ENCODE results near the gene CD1B. TPM values are rescaled to one million over a fixed set of nuclear protein-coding genes. Genes with fewer than 3 reads are reported as not detected.

The CD1B gene
- total RNA-seq, 2 donors from 2014 or later, result not detected

- Mint-ChIP-seq H3K4me1 (no peaks in the 10 kb centered on the region), H3K36me3 (ENCODE audit: low read depth) (no peaks in the 10 kb centered on the region), H3K9me3 (no peaks in the 10 kb centered on the region), H3K27me3 (ENCODE audit: insufficient read depth) (no peaks in the 10 kb centered on the region), H3K4me3 (no peak overlapping the region), H3K27ac (no peak overlapping the region)
- WGBS, 2 experiments (ENCODE audit: insufficient coverage in 1 of 2, insufficient read length in 1 of 2), result 80 to 100% methylated on average over 1 of the region's 1 CpG
- DNase-seq, result no peak
- no peaks in the 10 kb centered on the region for H3K9me3 ChIP-seq (ENCODE audit: control insufficient read depth, low read length)
- no peaks in the 10 kb centered on the region for H3K36me3 ChIP-seq (ENCODE audit: control insufficient read depth, insufficient read depth, low read length)
- H3K4me3 ChIP-seq (ENCODE audit: low read length), result no peak overlapping the region
- TF ChIP-seq CTCF (conservative IDR thresholded peaks at IDR 0.05), result no peak
- H3K27me3 ChIP-seq (ENCODE audit: control insufficient read depth, insufficient read depth, low read length, poor library complexity, severe bottlenecking), result no peaks in the 10 kb centered on the region
- H3K4me1 ChIP-seq (ENCODE audit: control insufficient read depth, insufficient read depth, low read length), result no peaks in the 10 kb centered on the region
- no peak overlapping the region for H3K27ac ChIP-seq (ENCODE audit: low read depth, low read length)
- no peak overlapping the region for H3K9ac ChIP-seq (ENCODE audit: extremely low read depth, low read length, poor library complexity, severe bottlenecking)
These were observed 31.2 kb upstream of the CD1B start for GRCh38 chr1:158362482-158362881.

GRCh38 chr1:158357441-158357840 lies 26.1 kb upstream of the CD1B start:
- Mint-ChIP-seq H3K27me3 (ENCODE audit: insufficient read depth) (no peaks in the 10 kb centered on the region), H3K9me3 (no peaks in the 10 kb centered on the region), H3K27ac (no peak overlapping the region), H3K4me1 (no peaks in the 10 kb centered on the region), H3K4me3 (no peak overlapping the region), H3K36me3 (ENCODE audit: low read depth) (no peaks in the 10 kb centered on the region)
- no peaks in the 10 kb centered on the region for H3K4me1 ChIP-seq (ENCODE audit: control insufficient read depth, insufficient read depth, low read length)
- 100% methylated on average over 1 of the region's 1 CpG; no CpG with 5 or more reads in 1 of the 2 experiments for WGBS, 2 experiments (ENCODE audit: insufficient coverage in 1 of 2, insufficient read length in 1 of 2)
- TF ChIP-seq CTCF (conservative IDR thresholded peaks at IDR 0.05), result no peak
- H3K4me3 ChIP-seq (ENCODE audit: low read length), result no peak overlapping the region
- no peak overlapping the region for H3K9ac ChIP-seq (ENCODE audit: extremely low read depth, low read length, poor library complexity, severe bottlenecking)
- no peaks in the 10 kb centered on the region for H3K9me3 ChIP-seq (ENCODE audit: control insufficient read depth, low read length)
- no peak overlapping the region for H3K27ac ChIP-seq (ENCODE audit: low read depth, low read length)
- H3K27me3 ChIP-seq (ENCODE audit: control insufficient read depth, insufficient read depth, low read length, poor library complexity, severe bottlenecking), result no peaks in the 10 kb centered on the region
- DNase-seq, result no peak
- no peaks in the 10 kb centered on the region for H3K36me3 ChIP-seq (ENCODE audit: control insufficient read depth, insufficient read depth, low read length)

- no peaks in the 10 kb centered on the region for H3K9me3 Mint-ChIP-seq
- no peak overlapping the region for H3K27ac ChIP-seq (ENCODE audit: low read depth, low read length)
- H3K36me3 Mint-ChIP-seq (ENCODE audit: low read depth), result no peaks in the 10 kb centered on the region
- H3K27me3 ChIP-seq (ENCODE audit: control insufficient read depth, insufficient read depth, low read length, poor library complexity, severe bottlenecking), result no peaks in the 10 kb centered on the region
- no peak overlapping the region for H3K9ac ChIP-seq (ENCODE audit: extremely low read depth, low read length, poor library complexity, severe bottlenecking)
- H3K27me3 Mint-ChIP-seq (ENCODE audit: insufficient read depth), result no peaks in the 10 kb centered on the region
- no peak overlapping the region for H3K4me3 Mint-ChIP-seq
- H3K4me1 Mint-ChIP-seq, result no peaks in the 10 kb centered on the region
- no peak overlapping the region for H3K27ac Mint-ChIP-seq
- no peaks in the 10 kb centered on the region for H3K9me3 ChIP-seq (ENCODE audit: control insufficient read depth, low read length)
- 86 to 100% methylated on average over 2 to 3 of the region's 3 CpGs for WGBS, 2 experiments (ENCODE audit: insufficient coverage in 1 of 2, insufficient read length in 1 of 2)
- no peak for TF ChIP-seq CTCF (conservative IDR thresholded peaks at IDR 0.05)
- H3K4me1 ChIP-seq (ENCODE audit: control insufficient read depth, insufficient read depth, low read length), result no peaks in the 10 kb centered on the region
- DNase-seq, result no peak
- no peaks in the 10 kb centered on the region for H3K36me3 ChIP-seq (ENCODE audit: control insufficient read depth, insufficient read depth, low read length)
- no peak overlapping the region for H3K4me3 ChIP-seq (ENCODE audit: low read length)
These were observed 25.3 kb upstream of the CD1B start for GRCh38 chr1:158356616-158357015.

All from endodermal cell (in vitro differentiated cells).